Endothelial cell of umbilical vein (primary cell): ENCODE data around the gene CFAP20. TPM values are rescaled to one million over a fixed set of nuclear protein-coding genes. Genes with fewer than 3 reads are reported as not detected.

Experiments
- BruUV-seq: library from RNA; stranded (reverse); fragments of 400-500 nt; replicated peaks from 2 replicates; lab custom pipeline; 2021; lab: Mats Ljungman, UMichigan
- CTCF ChIA-PET: fragments of 300-600, 350-600 bp; sonication (Branson Sonifier 250); formaldehyde crosslinking; loops from one replicate; lab custom pipeline; 2021; ENCODE audit warnings: antibody characterized with exemption, inconsistent platforms; lab: Charles Lee
- POLR2A ChIA-PET: fragments of 300-600, 350-600 bp; sonication (Branson Sonifier 250); formaldehyde crosslinking; loops from one replicate; lab custom pipeline; 2021; ENCODE audit warnings: antibody characterized with exemption, inconsistent platforms; lab: Charles Lee
- DNase-seq: peaks from one replicate; pipeline ENCODE4 v3.0.0-alpha.2; 2011; ENCODE audit warnings: low read depth, low spot score
- FAIRE-seq: peaks from 2 replicates; lab custom pipeline; 2011; peaks lifted over from hg19 to GRCh38; lab: Jason Lieb, UNC
- H2AFZ ChIP-seq: 2 replicates; pipeline ENCODE4 v1.6.0; 2012; ENCODE audit warnings: low read depth, low read length, control low read depth, inconsistent platforms
- H3K27ac ChIP-seq: 2 replicates; pipeline ENCODE4 v1.5.1; 2011; ENCODE audit warnings: low read depth, mild to moderate bottlenecking, control low read depth, low read length, moderate library complexity; ENCODE audit not compliant: insufficient read depth
- H3K27me3 ChIP-seq, 2 experiments: 2 replicates each; pipeline versions ENCODE4 v1.6.0 to v1.6.1; 2011; ENCODE audit warnings: low read length in 2 of 2, mixed read lengths in 1 of 2; ENCODE audit not compliant: control insufficient read depth in 2 of 2, insufficient read depth in 2 of 2
- H3K36me3 ChIP-seq, 2 experiments: 2 replicates in 1 of 2; 3 replicates in 1 of 2; pipeline ENCODE4 v1.5.1; 2011; ENCODE audit warnings: low read length in 2 of 2, mild to moderate bottlenecking in 1 of 2, moderate library complexity in 1 of 2; ENCODE audit not compliant: control insufficient read depth in 2 of 2, insufficient read depth in 2 of 2; ENCODE audit errors: extremely low read depth in 1 of 2
- H3K4me1 ChIP-seq: 3 replicates; pipeline ENCODE4 v1.5.1; 2011; ENCODE audit warnings: mild to moderate bottlenecking, low read length; ENCODE audit not compliant: control insufficient read depth, insufficient read depth; ENCODE audit errors: extremely low read depth
- H3K4me2 ChIP-seq: 2 replicates; pipeline ENCODE4 v1.6.1; 2011; ENCODE audit warnings: low read length, control low read depth, mixed read lengths; ENCODE audit not compliant: insufficient read depth
- H3K4me3 ChIP-seq, 3 experiments: fragments of 200-600 bp in 1 of 3; sonication (generic), shearing (Covaris generic) in 1 of 3; replicated peaks in 1 of 3; 2 replicates each; pipeline ENCODE4 v1.5.1; 2011 to 2016; ENCODE audit warnings: control low read depth in 3 of 3, low read length in 3 of 3, mild to moderate bottlenecking in 2 of 3, inconsistent platforms in 1 of 3, low read depth in 1 of 3, moderate library complexity in 1 of 3; ENCODE audit not compliant: insufficient read depth in 1 of 3
- H3K79me2 ChIP-seq: 2 replicates; pipeline ENCODE4 v1.6.0; 2012; ENCODE audit warnings: low read length, inconsistent platforms; ENCODE audit not compliant: control insufficient read depth, insufficient read depth
- H3K9ac ChIP-seq: replicated peaks from 2 replicates; pipeline ENCODE3; 2011; ENCODE audit warnings: low read length, control low read depth; ENCODE audit not compliant: insufficient read depth; ENCODE audit errors: extremely low read depth
- H3K9me1 ChIP-seq: replicated peaks from 3 replicates; pipeline ENCODE4 v1.6.0; 2011; ENCODE audit warnings: mild to moderate bottlenecking, low read length; ENCODE audit not compliant: control insufficient read depth, insufficient read depth; ENCODE audit errors: extremely low read depth
- H3K9me3 ChIP-seq: replicated peaks from 2 replicates; pipeline ENCODE4 v1.5.1; 2012; ENCODE audit warnings: low read length, inconsistent platforms; ENCODE audit not compliant: control insufficient read depth, insufficient read depth
- H4K20me1 ChIP-seq: replicated peaks from 2 replicates; pipeline ENCODE3; 2011; ENCODE audit warnings: mild to moderate bottlenecking, low read length; ENCODE audit not compliant: control insufficient read depth, insufficient read depth; ENCODE audit errors: extremely low read depth
- CTCF ChIP-seq, 2 donors: IDR thresholded peaks; 1 replicate in 1 of 2; 2 replicates in 1 of 2; pipeline ENCODE4 v1.5.1; 2011; ENCODE audit warnings: low read length in 2 of 2, mild to moderate bottlenecking in 2 of 2, moderate library complexity in 2 of 2, control low read depth in 1 of 2, inconsistent platforms in 1 of 2, low read depth in 1 of 2; ENCODE audit not compliant: insufficient read depth in 1 of 2; ENCODE audit errors: extremely low read depth in 1 of 2
- EZH2 ChIP-seq: IDR thresholded peaks from 2 replicates; pipeline ENCODE4 v1.6.1; 2012; ENCODE audit warnings: borderline replicate concordance, low read depth, mild to moderate bottlenecking, moderate library complexity, low read length, inconsistent platforms; ENCODE audit not compliant: severe bottlenecking
- FOS ChIP-seq: IDR thresholded peaks from 2 replicates; pipeline ENCODE4 v1.6.1; 2011; ENCODE audit warnings: mild to moderate bottlenecking, low read length, moderate library complexity, borderline replicate concordance; ENCODE audit not compliant: insufficient read depth
- GATA2 ChIP-seq: IDR thresholded peaks from 2 replicates; pipeline ENCODE4 v1.7.0; 2011; ENCODE audit warnings: low read depth, mild to moderate bottlenecking, moderate library complexity, mixed read lengths, low read length; ENCODE audit not compliant: insufficient read length, insufficient read depth
- JUN ChIP-seq: IDR thresholded peaks from 2 replicates; pipeline ENCODE4 v1.6.1; 2011; ENCODE audit warnings: borderline replicate concordance, low read depth; ENCODE audit not compliant: insufficient read length, insufficient read depth
- MYC ChIP-seq: IDR thresholded peaks from one replicate; pipeline ENCODE4 v1.6.1; 2011; ENCODE audit warnings: mild to moderate bottlenecking, low read depth, low read length
- POLR2A ChIP-seq: IDR thresholded peaks from 2 replicates; pipeline ENCODE4 v1.6.1; 2012; ENCODE audit warnings: low read depth, mild to moderate bottlenecking, control low read depth, low read length
- POLR2AphosphoS5 ChIP-seq: IDR thresholded peaks from 2 replicates; pipeline ENCODE4 v1.6.1; 2012; ENCODE audit warnings: low read depth, mild to moderate bottlenecking, control low read depth, low read length, moderate library complexity; ENCODE audit not compliant: insufficient read depth
- dilution Hi-C: fragments of 300-500 bp; cut with MboI; formaldehyde crosslinking; loops from one replicate; pipeline ENCODE4 v1.15.0; 2019; ENCODE audit warnings: low sequenced_read_pairs; ENCODE audit not compliant: extremely low pct_ligation_motif_present
- intact Hi-C: fragments of 100-400 bp; cut with micrococcal nuclease; formaldehyde crosslinking; loops from one replicate; pipeline ENCODE4 v1.10.0; 2022
- polyA plus RNA-seq, 4 experiments: library from polyadenylated mRNA; depleted of rRNA in 3 of 4; stranded (reverse) in 3 of 4; unstranded in 1 of 4; fragments of >200 nt; gene quantifications; 2 replicates each; pipeline versions ENCODE4 v1.2.1 to v1.2.3, GENCODE V29; 2011 to 2012; ENCODE audit warnings: missing spikeins in 1 of 4
- total RNA-seq: library from RNA; stranded (reverse); gene quantifications from 2 replicates; pipeline ENCODE4 v1.2.3, GENCODE V29; 2021
- TF ChIP-seq, protein P1 (sequence below): IDR thresholded peaks from 2 replicates; pipeline ENCODE4 v1.6.1; 2011; ENCODE audit not compliant: insufficient read depth, insufficient read length

Gene CFAP20
- total and polyA plus RNA-seq, 2 donors (not counting 3 experiments of a cell fraction or from before 2014, with no cell fraction given), result 44.7 to 70.9 TPM

DNA sequence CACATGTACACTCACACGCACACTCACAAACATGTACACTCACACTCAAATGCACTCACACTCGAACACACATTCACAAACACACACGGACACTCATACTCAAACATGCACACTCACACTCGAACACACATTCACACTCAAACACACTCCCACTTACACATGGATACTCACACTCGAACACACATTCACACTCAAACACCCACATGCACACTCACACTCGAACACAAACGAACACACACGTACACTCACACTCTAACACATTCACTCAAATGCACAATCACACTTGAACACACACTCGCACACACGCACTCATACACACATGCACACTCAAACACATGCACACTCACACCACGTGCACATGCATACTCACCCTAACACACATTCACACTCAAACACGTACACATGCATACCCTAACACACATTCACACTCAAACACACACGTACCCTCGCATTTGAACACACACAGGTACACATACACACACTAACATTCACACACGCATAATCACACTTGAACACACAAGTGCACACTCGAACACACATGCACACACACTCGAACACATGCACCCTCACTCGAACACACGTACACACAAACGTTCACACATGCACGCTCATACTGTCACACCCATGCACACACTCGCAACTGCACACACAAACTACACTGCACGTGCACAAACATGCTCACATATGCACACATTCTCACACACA is 41.8 kb downstream of the CFAP20 start:
- Histone ChIP-seq H3K9me1 (no peaks in the 10 kb centered on the region), H3K27ac (no peak overlapping the region), H2AFZ (no peak overlapping the region), H3K9me3 (no peaks in the 10 kb centered on the region), H3K4me3 (no peak overlapping the region), H3K4me1 (peaks cover 2% of the 10 kb centered on the region), H3K4me2 (no peak overlapping the region), H3K36me3 (no peaks in the 10 kb centered on the region), H3K27me3 (no peaks in the 10 kb centered on the region), H4K20me1 (no peaks in the 10 kb centered on the region), H3K79me2 (no peaks in the 10 kb centered on the region), H3K9ac (no peak overlapping the region)
- ChIA-PET POLR2A (no interaction called here), CTCF (interaction anchor here (1.1 to 2.1 kb wide), 2 partner anchors 10 to 20 kb away, joined by 3 to 10 read pairs; no protein-coding TSS in a partner anchor)
- TF ChIP-seq, protein P1, sequence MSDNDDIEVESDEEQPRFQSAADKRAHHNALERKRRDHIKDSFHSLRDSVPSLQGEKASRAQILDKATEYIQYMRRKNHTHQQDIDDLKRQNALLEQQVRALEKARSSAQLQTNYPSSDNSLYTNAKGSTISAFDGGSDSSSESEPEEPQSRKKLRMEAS, result no peak
- TF ChIP-seq MYC, result no peak
- TF ChIP-seq EZH2, result no peak
- no peak for TF ChIP-seq CTCF (IDR thresholded peaks at IDR 0.05; ENCODE audit: extremely low read depth in 1 of 2, insufficient read depth in 1 of 2, low read depth in 1 of 2, low read length in 2 of 2)
- no peak for TF ChIP-seq POLR2AphosphoS5
- no peak for TF ChIP-seq JUN
- no peak for TF ChIP-seq FOS
- TF ChIP-seq POLR2A, result no peak
- no peak for TF ChIP-seq GATA2
- intact Hi-C loops (no loop called here), dilution Hi-C loops (no loop called here)
- BruUV-seq, result no TSS peak
- FAIRE-seq, result no peak
- no peak for DNase-seq
